HG02973 (cell line): ENCODE data around the gene PDCL2.
"Not testable (repeated sequence)": the region's sequence is repeated elsewhere in the genome, so short reads cannot be mapped to it uniquely, and the experiment has no call there.

Experiments used
- ATAC-seq: cut with Tn5 transposase; IDR thresholded peaks from one replicate; pipeline ENCODE4 v1.9.1; 2021; ENCODE audit warnings: moderate library complexity; ENCODE audit not compliant: unreplicated experiment

Gene PDCL2

DNA sequence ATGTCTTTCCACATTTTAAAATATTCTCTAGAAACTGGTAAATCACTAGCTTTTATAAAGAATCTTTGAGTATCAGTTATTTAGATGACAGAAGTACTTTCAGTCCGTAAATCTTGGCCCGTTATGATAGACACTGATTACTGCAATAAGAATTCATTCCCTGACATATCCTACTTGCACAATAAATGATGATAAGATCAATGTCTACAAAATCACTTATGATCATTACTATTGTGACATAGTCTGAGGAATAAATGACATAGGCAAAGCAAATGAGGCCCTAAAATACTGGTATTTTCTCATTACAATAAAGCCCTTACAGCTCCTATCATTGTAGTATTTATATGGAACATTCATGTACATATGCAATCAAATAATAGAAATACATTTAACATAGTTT lies 6.6 kb upstream of the PDCL2 start:
- ATAC-seq = no peak

DNA sequence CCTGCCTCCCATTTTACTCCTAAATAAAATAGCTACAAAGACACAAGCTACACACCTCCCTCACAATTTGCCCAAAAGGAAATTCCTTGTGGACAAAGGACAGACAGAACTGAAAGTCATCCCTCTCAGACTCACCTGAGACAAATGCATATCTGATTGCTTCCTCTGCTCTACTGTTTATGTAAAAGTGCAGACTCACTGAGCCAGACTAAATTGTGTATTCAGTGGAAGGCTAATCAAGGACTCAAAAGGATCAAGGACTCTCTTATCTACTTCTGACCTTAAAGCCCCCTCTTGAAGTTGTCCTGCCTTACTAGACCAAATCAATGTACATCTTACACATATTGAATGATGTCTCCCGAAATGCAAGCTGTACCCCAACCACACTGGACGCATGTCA lies 3.9 kb downstream of the PDCL2 start:
- ATAC-seq = no peak

DNA sequence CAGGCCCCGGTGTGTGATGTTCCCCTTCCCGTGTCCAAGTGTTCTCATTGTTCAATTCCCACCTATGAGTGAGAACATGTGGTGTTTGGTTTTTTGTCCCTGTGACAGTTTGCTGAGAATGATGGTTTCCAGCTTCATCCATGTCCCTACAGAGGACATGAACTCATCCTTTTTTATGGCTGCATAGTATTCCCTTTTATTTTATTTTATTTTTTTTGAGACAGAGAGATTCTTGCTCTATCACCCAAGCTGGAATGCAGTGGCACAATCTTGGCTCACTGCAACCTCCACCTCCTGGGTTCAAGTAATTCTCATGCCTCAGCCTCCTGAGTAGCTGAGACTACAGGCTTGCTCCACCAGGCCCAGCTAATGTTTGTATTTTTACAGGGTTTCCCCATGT lies 9.3 kb downstream of the PDCL2 start:
- ATAC-seq = not testable (repeated sequence)

DNA sequence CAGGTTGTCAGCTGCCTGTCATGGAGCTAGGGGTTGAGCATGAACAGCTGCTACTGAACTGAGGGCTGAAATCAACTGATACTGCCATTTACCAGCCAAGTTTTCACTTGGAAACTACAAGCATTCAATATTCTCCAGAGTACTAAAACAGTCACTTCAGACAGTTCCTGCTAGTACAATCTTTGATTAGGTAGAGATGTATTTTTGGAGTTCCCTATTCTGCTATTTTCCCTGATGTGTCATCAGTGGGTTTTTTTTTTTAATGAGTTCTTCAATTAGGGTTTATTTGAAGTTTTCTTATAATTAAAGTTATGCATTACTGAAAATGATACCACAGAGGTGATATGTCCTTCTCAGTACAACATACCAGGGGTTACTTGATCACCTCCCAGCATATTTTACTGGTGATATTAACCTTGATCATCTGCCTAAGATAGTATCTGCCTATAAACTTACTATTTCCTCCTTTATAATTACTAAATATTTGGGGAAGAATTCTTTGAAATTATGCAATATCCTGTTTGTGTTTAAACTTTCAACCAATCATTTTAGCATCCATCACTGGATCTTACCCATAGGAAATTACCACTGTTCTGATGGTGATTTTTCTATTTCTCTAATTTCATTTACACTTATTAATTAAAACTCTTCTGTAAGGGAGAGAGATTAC lies 13.6 kb downstream of the PDCL2 start:
- ATAC-seq = no peak

DNA sequence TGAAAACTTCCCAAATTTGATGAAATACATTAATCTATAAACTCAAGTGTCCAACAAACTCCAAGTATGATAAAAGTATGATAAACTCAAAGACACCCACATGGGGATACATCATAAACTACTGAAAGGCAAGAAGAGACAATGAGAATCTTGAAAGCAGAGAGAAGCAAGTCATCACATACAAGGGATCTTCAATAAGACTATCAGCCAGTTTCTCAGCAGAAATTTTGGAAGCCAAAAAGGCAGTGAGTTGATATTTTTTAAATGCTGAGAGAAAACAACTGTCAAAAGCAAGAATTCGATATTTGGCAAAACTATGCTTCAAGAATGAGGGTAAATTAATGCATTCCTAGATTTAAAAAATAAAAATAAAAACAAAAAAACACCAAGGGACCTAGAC lies 16.5 kb downstream of the PDCL2 start:
- no peak for ATAC-seq

DNA sequence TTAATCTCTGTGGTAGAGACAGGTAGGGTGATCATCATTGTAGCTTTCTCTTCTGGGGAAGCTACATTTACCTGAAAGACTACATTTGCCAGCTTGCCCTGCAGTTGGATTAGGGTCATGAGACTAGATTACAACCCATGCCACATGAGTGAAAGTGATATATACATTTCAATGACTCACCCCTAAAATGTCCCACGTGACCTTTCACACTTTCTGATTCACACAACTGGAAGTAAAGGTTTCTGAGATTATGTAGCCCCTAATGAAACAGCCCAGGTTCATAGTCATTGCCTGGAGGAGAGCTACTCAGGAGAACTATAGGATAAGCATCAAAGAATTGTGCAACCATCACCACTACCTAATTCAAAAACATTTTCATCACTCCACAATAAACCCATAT lies 17.8 kb downstream of the PDCL2 start:
- no peak for ATAC-seq

DNA sequence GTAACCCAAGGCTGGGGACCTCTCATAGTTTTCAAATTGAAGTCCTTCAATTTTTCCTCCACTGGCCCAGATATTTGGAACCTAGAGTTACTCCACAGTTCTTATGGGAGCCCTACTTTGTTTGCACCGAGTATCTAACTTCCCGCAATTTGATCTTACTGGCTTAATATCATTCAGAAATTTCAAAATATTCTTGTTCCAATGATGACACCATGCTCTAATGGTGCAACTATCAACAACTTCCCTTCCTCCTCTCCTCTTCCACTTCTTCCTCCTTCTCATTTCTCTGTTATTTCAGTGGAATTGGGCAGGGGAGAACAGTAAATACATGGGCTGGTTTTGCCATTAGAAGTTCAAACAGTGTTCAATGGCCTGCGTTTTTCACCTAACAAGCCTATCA lies 20.2 kb downstream of the PDCL2 start:
- ATAC-seq = no peak

DNA sequence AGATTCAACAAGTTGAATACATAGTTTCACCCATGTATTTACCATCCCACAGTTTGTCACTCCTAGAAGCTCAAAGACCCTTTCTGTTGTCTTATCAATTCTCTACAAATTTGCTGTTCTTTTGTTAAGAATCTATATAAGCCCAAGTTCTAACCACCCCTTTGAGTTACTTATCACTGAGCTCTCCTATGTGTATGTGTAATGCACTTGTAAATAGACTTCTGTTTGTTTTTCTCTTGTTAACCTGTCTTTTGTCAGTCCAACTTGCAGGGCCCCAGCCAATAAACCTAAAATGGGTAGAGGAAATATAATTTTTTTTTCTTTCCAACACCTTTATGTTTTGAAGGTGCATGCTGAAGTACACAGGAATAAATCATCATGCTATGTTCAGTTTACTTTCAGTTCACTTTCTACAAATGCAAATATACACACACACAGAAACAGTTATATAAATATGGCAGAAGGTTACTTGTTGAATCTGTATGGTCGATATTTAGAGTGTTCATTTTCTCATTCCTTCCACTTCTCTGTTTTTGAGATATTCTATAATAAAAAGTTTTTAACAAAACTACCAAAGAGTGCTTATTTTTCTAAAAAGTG lies 23.0 kb downstream of the PDCL2 start:
- peak; percentile 59 for ATAC-seq

DNA sequence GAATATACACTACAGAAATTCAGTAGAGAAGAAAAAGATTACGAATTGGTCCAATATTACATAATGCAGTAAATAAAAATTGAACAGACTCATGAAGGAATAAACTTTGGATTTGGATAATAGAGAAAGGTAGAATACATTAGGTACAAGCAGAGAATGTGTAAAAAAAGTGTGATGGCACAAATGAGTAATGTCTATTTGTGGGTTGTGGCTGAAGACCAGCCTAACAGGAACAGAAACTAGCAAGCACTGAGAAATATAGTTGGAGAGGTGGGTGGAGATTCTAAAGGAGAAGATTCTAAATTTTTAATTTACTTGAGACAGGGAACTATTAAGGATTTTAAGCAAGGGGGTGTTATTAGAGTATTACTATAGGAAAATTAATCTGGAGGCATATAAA lies 30.2 kb downstream of the PDCL2 start:
- peak; percentile 99 for ATAC-seq

DNA sequence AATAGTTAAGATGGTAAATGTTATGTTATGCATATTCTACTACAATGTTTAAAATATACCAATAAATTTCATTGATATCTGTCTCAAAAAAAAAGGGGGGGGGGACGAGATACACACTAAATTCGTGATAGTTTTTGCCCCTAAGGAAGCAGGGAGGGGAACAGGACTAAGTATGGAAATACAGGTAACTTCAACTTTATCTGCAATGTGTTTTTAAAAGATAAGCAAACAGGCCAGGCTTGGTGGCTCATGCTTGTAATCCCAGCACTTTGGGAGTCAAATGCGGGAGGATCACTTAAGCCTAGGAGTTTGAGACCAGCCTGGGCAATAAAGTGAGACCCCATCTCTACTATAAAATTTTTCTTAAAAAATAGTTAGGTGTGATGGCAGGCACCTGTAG lies 31.9 kb downstream of the PDCL2 start:
- ATAC-seq = no peak

DNA sequence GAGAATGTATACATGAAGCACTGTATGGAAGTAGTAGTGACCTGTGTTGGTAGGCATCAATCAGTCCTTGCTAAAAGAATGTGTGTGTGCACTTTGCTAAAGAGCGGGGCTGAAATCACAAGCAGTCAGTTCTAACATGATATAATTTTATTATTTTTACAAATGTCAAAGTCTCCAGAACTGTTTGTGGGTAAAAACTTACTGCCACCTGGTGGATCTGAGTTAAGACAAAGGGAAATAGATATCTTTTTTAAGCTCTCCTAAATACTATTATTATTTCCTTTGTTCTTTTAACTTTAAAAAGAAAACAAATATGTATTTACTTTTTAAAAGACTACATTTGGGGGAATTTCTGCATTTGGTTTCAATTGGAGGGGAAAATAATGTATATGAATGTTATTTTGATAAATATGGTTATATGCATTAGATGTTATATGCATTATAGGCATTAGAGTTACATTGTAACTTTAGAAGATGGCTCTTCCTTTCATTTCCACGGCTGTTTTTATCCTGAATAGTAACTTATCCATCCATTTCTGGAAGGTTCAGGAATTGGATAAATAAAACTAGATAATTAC lies 37.5 kb downstream of the PDCL2 start:
- ATAC-seq = no peak

DNA sequence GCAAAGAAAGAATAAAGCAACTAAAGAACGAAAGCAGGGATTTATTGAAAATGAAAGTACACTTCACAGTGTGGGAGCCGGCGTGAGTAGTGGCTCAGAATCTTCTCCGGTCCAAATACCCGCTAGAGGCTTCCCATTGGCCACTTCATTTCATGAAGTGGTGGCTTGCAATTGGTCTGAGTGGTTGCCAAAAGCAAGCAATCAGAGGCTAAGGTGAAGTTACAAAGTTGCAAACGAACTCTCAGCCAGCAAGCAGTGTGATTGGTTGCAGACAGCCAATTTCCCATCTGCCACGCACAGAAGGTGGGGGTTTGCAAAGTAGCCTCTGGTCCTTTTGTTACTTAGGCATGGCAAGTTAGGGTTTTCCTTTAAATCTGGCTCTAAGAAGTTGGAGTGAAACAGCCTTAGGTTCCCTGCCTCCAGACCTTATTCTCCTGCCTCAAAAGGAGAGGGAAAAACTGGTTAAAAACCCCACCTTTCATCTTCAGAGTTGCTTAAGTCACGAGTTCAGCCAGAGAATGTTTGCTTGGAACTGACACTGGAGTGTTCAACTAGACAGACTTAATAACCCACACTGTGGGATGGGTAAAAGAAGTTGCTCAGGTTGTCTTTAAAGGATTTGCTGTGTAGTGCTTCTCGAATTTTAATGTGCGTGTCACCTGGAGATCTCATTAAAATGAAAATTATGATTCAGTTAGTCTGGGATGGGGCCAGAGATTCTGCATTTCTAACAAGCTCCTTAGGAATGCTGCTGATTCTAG lies 38.4 kb downstream of the PDCL2 start:
- ATAC-seq = no peak

DNA sequence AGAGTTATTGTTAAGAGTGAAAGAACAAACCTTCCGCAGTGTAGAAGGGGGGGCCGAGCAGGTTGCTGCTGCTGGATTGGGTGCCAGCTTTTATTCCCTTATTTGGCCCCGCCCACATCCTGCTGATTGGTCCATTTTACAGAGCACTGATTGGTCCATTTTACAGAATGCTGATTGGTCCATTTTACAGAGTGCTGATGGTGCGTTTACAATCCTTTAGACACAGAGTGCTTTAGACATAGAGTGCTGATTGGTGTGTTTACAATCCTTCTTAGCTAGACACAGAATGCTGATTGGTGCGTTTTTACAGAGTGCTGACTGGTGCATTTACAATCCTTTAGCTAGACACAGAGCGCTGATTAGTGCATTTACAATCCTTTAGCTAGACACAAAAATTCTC lies 40.1 kb downstream of the PDCL2 start:
- not testable (repeated sequence) for ATAC-seq

DNA sequence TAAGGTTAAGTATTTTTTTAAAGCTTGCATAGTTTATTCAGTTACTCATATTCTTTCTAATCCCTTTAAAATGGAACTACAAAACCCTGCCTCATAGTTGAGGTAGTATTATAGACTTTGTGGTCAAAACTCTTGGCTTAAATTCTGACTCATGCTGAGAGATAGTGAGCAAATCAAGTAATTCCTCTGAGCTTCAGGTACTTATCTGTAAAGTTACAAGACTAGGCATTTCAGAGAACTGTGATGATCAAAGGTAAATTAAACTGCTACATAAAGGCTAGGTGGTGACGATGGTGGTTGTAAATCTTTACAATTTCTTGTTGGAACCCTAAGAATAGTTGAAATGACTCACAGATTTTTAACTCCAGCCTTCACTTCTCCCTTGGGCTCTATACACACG lies 42.2 kb downstream of the PDCL2 start:
- ATAC-seq = no peak

DNA sequence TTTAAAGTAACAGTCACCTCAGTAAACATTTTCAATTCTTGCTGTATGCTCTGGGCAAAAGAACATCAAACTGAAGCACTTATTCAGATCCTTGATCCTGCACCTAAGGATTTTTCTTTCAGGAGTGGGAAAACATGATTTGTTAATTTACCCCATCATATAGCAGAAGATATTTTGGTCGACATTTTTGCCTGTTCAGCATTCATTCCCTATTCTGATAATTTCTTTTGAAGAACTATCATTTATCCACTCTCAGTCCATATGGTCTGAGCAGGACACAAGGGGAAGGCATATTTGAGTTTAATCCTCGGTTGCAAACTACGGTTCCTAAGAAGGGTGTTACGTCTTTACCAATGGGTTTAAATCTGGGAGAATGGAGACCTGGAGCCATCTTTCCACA lies 44.1 kb downstream of the PDCL2 start:
- ATAC-seq = no peak

DNA sequence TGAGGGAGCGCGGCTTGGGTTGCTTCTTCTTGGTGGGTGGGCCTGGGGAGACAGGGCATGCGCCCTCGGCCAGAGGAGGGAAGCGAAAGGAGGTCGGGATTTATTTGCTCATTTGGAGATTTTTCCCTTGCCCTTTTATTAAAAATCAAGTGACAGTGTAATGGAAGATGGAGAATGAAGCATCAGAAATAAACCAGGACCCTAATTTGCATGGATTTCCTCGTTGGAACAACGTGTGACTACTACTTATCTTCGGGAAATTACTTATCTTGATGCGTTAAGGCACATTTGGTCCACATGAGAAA lies 44.6 kb downstream of the PDCL2 start:
- ATAC-seq = no peak

DNA sequence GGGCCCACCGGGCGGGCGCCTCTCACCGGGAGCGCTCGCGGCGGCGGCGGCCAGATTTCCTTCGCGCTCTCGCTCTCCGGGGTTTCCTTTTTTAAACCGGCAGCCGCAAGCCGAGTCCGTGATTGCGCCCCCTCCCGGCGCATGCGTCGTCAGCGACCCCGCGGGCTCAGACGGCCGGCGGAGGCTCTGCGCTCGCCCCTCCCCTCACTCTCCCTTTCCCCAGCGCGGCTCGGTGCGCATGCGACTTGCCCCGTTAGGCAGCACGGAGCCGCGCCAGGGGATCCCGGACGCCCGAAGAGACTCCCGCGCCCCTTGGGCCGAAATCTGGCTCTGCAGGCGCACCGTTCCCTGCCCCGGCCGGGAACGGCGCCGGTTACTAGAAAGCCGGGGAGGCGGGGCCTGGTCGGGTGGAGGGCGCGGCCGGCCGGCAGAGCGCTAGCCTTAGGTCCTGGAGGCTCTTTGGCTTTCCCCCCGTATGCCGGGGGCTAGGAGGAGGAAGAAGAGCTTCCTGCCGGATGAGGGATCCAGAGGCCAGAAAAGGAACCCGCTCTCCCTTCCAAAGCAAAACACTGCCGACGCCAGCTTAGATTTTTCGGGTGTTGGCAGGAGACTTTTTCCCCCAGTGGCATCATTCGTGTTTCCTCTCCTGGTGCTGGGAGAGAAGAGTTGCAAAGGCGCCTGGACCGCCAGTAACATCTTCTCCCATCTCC lies 45.1 kb downstream of the PDCL2 start, which contains the start of gene CLOCK:
CLOCK (minus strand) TSS at position 154 of the 710 bp plus-strand sequence. CDS start 64,124 bp downstream, outside the sequence.
- ATAC-seq = peak; percentile 74

DNA sequence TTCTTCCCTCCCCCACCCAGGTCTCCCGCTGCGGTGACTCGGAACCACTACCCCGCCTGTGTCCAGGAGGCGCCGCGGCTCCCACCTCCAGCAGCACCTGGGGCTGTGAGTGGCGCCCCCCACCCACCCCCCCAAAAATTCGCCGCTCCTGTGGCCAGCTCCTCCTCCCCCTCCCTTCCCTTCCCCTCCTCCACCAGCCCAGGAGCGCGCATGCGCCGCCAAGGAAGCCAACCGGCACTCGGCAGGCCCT lies 45.6 kb downstream of the PDCL2 start:
- peak; percentile 39 for ATAC-seq

DNA sequence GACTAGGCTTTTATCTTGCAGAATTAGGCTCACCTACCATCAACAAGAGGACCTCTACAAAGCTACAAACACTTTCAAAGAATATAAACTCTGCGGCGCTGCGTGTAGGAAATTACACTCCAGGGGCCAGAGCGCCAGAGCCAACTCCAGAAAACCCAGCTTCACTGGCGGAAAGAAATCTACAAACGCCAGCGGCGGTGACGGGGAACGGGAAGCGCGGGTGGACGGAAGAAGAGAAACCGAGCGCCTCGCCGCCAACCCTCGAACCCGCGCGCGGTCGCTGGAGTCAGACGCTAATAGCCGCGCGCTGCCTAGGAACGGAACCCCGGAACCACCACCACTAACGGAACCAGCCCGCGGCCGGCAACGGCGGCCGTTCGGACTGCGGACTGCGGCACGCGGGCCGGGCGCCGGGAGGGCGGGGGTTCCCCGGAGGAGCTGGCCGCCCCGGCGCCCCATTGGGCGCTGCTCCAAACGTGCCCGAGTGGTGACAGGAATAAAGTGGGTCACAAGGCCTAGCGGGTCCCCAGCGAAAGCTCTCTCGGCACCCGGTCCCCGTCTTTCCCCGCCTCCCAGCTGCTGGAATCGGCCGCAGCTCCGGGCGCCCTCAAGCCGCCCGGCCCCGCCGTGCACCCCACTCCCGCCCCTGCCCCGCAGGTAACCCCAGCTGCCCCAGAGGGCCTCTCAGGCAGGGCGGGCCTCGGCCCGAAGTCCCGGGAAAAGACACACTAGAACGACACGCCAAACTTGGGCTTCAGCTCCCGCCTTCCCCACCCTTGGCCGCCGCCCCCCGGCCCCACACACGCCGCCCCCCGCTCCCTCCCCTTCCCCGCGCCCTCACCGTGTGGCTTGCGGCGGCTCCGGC lies 46.2 kb downstream of the PDCL2 start:
- peak; percentile 35 for ATAC-seq

DNA sequence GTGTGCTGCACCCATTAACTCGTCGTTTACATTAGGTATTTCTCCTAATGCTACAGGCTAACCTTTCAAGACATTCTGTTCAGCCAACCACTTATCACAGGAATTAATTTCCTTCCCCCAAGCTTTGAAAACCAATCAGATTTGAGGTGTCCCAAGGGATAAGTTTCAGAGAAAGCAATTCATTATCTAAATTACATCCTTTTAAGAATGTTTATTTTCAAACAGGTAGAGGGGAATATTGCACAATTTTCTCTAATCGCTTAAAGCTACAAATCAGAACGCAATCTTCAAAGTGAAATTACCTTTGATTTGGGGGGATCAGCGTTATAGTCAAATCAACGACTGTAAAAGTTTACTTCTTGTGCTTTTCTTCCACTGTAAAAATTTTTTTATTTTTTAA lies 46.9 kb downstream of the PDCL2 start:
- no peak for ATAC-seq

DNA sequence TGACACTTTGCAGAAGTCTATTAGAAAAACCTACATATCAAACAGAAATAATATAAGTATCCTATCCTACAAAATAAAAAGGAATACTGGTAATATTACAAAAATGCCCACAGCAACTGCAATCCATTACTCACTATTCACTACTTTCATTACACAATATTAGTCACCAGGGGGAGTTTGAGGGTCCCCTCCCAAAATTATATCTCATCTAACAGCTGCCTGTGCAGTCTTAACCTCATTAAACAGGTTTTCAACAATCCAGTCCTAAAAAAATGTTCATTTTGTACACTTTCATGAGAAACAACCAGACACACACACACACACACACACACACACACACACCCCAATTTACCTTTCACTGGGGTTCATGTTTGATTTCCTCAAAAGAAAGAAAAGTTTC lies 48.2 kb downstream of the PDCL2 start:
- ATAC-seq = no peak
